HG03135 (cell line): ENCODE data around the gene GSG1L.

Source experiments
- ATAC-seq: cut with Tn5 transposase; IDR thresholded peaks from one replicate; pipeline ENCODE4 v1.9.1; 2021; ENCODE audit warnings: mild to moderate bottlenecking, moderate library complexity; ENCODE audit not compliant: unreplicated experiment

GSG1L gene

GRCh38 chr16:28029387-28030002, 34.0 kb downstream of the GSG1L start:
- ATAC-seq = no peak

GRCh38 chr16:28027055-28027454, 36.5 kb downstream of the GSG1L start:
- ATAC-seq = no peak

- no peak for ATAC-seq
Measured at GRCh38 chr16:28025631-28026030, 37.9 kb downstream of the GSG1L start.

GRCh38 chr16:28019218-28019617, 44.3 kb downstream of the GSG1L start:
- ATAC-seq = no peak

GRCh38 chr16:28014851-28015250, 48.7 kb downstream of the GSG1L start:
- ATAC-seq = no peak

- ATAC-seq = no peak
Measured at GRCh38 chr16:28013878-28014277, 49.6 kb downstream of the GSG1L start.

GRCh38 chr16:28013392-28013791, 50.1 kb downstream of the GSG1L start:
- ATAC-seq = no peak

- no peak for ATAC-seq
Measured at GRCh38 chr16:28011971-28012445, 51.5 kb downstream of the GSG1L start.

GRCh38 chr16:28011223-28011622, 52.3 kb downstream of the GSG1L start:
- ATAC-seq = no peak

GRCh38 chr16:28010671-28011070, 52.8 kb downstream of the GSG1L start:
- no peak for ATAC-seq

- no peak for ATAC-seq
Measured at GRCh38 chr16:28009586-28010373, 53.7 kb downstream of the GSG1L start.

- ATAC-seq = no peak
Measured at GRCh38 chr16:28003923-28004322, 59.6 kb downstream of the GSG1L start.

- ATAC-seq = no peak
Measured at GRCh38 chr16:28003021-28003865, 60.3 kb downstream of the GSG1L start.

GRCh38 chr16:28001642-28002041, 61.9 kb downstream of the GSG1L start:
- ATAC-seq = no peak

- ATAC-seq = no peak
Measured at GRCh38 chr16:28001184-28001583, 62.3 kb downstream of the GSG1L start.

- ATAC-seq = no peak
Measured at GRCh38 chr16:28000314-28001169, 63.0 kb downstream of the GSG1L start.

- ATAC-seq = no peak
Measured at GRCh38 chr16:27999687-28000086, 63.8 kb downstream of the GSG1L start.

- ATAC-seq = no peak
Measured at GRCh38 chr16:27995378-27995777, 68.1 kb downstream of the GSG1L start.

- ATAC-seq = no peak
Measured at GRCh38 chr16:27994686-27995085, 68.8 kb downstream of the GSG1L start.

- ATAC-seq = no peak
Measured at GRCh38 chr16:27993587-27993986, 69.9 kb downstream of the GSG1L start.

- no peak for ATAC-seq
Measured at GRCh38 chr16:27991876-27992275, 71.6 kb downstream of the GSG1L start.
